NAMALWA (cell line): ENCODE data around the gene RFWD3.
A peak's percentile ranks its signal among the peaks of the same experiment; 100 is the strongest.
"Not testable (repeated sequence)": the region's sequence is repeated elsewhere in the genome, so short reads cannot be mapped to it uniquely, and the experiment has no call there.

Source experiments
- DNase-seq: peaks from one replicate; pipeline ENCODE4 v3.0.0-alpha.2; 2015; ENCODE audit warnings: low spot score

Gene RFWD3

DNA sequence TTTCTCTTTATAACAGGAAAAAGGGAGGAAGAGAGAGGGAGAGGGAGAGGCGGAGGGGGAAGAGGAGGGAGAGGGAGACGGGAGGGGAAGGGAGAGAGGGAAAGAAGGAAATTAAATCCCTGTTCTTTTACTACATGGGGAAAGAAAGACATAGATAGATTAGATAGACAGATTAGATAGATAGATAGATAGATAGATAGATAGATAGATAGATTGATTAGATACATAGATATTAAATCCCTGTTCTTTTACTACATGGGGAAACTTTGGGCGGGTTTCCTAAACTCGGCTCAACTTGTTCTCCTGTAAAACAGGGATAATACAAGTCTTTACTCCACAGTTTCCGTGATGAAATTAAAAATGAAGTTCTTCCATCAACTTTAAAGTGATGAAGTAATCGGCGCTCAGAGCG lies 661 bp downstream of the RFWD3 start:
- no peak for DNase-seq

DNA sequence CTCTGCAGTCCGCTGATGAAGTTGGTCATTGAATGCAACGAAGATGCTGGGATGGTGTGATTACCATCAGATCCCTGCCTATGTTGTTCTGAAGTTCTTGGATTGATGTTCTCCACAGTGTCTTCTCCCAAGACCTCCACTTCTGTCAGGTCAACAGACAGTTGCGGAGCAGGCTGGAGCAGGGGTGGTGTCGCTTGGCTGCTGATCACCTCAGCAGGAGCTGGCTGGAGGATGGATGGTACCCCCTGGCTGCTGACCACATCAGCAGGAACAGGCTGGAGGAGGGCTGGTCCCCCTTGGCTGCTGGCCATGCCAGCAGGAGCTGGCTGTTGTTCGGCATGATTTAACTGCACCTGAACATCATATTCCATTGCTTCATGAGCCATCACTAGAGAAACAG lies 5.6 kb downstream of the RFWD3 start:
- no peak for DNase-seq

DNA sequence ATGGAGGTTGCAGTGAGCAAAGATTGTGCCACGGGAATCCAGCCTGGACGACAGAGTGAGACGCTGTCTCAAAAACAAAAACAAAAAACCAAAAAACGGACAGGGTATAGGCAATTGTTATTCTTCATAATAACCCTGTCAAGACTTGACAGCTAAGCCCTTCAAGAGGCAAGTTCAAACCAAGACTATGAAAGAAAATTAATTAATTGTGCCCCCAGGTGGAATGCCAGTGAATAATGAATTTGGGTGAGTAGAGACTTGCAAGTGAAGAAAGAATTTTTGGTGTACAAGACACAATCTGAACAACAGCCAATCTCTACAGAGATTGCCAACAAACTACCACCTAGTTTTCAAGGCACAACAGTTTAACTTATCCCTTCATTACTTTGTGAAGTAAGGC lies 6.3 kb downstream of the RFWD3 start:
- DNase-seq: no peak

DNA sequence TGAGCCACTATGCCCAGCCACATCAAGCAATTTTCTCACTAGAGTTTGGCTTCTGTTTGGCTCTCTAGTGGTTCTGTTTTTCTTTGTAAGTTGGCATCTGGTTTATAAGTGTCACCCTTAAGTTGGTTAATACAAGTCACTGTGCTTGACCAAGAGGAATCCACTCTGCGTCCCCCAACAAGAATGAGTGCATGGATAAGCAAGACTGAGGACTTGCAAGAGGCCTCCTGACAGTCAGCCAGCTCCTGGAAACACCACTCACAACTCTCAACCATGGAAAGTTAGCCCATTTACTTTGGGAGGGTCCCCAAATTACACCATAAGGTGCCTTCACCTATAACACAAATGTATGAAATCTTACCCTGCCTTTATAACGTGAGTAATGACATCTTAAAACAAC lies 7.6 kb downstream of the RFWD3 start:
- no peak for DNase-seq

DNA sequence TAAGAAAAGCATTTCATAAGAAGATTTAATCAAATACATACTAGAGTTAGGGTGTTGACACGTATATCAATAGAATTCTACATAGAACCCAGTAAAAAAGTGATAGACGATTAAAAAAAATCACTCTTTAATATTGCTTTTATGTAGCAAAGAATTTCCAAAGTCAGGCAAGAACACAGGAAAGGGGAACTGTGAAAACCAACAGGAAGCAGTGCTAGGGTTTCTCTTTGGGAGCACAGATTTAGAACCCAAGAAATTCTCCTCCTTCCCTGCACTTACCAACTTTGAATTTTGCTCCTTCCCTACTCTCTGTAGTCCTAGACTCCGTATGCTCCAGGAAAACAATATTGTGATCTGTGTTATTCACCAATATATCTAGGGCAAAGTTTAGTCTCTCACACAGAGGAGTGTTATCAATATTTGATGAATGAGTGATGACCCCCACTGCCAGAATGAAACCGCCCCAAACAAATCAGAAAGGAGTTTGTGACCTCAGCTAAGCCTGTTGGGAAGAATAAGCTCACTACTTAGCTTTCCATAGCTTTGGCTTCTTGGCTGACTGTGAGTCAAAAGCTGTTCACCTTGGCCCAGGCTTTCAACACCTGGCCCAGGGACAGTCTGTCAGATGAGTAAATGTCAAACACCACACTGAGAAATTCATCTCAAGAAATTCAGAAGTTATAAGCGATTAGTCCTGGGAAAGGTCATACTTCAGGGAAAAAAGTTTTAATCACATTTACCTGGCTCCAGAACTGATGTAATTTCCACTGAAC lies 8.6 kb downstream of the RFWD3 start:
- DNase-seq: no peak

DNA sequence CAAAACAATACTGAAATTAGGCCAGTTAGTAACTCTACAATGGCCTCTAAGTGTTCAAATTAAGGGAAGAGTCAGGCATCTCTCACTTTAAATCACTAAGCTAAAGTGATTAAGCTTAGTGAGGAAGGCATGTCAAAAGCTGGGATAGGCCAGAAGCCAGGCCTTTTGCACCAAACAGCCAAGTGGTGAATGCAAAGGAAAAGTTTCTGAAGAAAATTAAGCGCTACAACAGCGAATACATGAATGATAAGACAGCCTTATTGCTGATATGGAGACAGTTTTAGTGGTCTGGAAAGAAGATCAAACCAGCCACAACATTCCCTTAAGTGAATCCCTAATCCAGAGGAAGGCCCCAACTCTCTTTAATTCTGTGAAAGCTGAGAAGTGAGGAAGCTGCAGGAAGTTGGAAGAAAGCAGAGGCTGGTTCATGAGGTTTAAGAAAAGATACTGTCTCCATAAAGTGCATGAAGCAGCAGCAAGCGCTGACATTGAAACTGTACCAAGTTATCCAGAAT lies 12.1 kb downstream of the RFWD3 start:
- DNase-seq: no peak

DNA sequence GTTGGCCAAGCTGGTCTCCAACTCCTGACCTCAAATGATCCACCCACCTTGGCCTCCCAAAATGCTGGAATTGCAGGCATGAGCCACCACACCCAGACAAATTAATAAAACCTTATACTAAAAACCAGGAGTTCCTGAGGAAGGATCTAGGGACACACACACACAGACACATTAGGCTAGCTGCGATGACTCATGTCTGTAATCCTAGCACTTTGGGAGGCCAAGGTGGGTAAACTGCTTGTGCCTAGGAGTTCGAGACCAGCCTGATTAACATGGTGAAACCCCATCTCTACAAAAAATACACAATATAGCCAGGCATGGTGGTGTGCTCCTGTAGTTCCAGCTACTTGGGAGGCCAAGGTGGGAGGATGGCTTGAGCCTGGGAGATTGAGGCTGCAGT lies 13.8 kb downstream of the RFWD3 start:
- not testable (repeated sequence) for DNase-seq

DNA sequence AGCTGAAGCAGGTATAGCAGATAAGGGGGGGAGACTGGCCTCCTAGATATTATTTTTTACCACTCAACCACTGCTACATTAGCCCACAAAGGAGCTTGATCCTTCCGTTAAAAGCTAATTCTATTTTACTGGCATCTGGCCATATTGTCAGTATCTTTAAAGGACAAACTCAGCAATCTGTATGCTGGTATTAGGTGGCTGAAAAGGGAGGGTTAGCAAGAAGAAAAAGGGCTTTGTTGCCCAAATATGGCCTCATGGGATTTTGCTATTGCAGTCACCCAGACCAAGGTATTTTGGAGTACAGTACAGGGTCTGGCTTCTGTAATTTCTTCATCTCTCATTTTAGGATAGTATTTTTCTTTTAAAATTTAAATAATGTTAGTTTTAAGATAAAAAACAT lies 14.4 kb downstream of the RFWD3 start:
- DNase-seq: no peak

DNA sequence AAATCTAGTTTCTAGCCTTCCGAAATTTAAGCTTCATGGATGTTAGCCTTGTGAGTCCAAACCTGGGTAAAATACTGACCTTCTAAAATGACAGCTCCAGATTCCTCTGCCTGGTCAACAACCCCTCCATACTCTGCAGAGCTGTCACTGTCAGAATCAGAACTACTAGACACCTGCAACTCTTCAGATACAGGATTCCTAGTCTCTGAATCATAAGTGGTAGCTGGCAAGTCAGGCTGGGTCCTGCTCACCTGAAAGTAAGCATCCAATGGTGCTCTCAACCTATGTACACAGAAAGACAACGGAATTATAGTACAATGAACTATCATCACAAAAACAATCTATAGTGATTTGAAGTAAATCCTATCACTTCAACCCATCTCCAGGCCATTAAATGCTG lies 14.8 kb downstream of the RFWD3 start:
- DNase-seq: no peak

DNA sequence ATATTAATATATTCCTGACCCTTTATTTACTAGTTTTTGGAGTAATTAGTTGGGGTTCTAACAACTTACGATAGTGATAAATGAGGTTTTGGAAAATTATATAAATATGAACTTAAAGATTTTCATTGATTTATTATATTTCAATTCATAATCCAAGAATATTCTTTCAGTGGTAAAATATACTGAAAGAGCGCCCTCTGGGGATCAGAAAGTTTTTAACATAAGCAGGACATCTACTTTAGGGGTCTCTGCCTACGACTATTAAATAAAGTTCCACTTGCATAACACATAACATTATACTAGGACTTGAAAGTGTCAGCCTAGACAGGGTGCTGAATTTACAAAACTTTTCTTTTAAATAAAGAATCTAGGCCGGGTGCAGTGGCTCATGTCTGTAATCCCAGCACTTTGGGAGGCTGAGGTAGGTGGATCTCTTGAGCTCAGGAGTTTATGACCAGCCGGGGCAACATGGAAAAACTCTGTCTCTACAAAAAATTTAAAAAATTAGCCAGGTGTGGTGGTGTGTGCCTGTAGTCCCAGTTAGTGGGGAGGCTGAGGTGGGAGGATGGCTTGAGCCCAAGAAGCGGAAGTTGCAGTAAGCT lies 15.6 kb downstream of the RFWD3 start:
- peak; percentile 58 for DNase-seq

DNA sequence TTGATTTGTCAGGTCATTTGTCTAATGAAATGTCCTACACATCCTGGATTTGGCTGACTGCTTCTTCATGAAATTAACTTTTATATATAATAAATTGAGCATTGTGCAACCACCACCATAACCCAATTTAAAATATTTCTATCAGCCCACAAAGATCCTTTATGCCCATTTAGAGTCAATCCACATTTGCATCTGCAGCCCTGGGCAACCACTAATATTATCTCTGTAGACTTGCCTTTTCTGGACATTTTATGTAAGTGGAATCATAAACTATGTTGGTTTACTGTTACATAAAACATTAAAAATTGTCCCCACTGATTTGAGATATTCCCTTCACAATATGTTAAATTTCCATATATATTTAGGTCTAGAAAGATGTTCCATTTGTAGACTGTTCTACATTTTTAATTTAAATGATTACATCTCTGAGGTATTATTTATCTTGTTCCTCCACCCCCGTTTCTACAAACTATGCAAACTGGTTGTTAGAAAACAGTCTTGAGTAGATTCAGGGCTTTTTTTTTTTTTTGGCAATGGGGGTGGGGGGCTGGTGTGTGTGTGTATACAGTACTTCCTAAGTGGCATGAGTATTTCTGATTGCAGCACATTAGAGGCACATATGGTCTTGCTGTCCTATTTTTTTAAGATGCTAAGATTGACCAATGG lies 16.7 kb downstream of the RFWD3 start:
- DNase-seq: no peak

DNA sequence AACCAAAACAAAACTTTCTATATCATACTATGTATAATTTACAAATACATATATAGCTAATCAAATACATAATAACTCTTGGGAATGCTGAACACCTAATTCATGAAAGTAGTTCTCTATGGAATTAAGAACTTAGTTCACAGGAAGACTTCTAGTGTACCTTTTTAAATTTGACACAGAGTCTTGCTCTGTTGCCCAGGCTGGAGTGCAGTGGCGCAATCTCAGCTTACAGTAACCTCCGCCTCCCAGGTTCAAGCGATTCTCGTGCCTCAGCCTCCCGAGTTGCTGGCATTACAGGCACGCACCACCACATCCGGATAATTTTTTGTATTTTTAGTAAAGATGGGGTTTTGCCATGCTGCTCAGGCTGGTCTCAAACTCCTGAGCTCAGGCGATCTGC lies 24.7 kb downstream of the RFWD3 start:
- no peak for DNase-seq

DNA sequence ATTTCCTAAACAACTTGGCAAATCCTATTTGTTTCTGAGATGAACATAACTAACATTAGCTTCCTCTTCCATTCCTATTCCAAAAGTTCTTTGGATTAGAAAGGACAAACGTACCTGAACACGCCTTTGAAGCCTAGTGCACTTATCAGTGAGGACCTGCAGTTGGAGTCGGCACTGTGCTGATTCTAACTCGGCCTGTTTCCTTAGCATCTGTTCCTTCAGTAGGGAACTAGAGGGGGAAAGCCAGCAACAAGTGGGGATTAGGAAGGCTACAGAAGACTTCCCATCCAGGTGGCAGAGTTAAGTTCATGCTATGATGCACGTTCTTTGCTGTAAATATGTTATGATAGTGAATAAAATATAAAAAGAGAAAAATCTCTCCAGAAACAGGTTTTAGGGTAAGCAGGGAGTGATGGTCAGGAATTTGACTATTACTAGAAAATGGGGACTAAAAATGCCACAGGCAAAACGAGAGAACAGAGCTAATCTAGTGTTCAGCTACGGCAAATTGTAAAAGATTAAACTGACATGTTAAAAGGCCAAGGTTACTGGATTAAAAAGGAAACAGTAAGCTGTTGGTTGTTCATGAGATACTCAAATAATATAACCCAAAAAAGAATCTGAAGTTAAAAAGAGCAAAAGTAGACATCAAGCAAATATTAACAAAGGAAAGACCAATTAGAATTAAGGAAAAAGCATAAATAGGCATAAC lies 28.8 kb downstream of the RFWD3 start:
- no peak for DNase-seq

DNA sequence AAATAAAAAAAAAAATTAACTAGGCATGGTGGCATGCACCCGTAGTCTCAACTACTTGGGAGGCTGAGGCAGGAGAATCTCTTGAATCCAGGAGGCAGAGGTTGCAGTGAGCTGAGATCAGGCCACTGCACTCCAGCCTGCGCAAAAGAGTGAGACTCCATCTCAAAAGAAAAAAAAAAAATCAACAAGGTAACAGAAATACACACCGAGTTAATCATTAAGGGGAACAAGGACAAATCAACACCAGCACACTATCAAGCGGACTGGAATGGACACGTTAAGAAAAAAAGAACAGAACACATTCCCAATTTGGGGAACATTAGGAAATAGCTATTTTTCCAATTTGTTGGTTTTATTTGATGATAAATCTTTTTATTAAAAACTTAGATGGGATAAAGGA lies 31.4 kb downstream of the RFWD3 start:
- DNase-seq: no peak

DNA sequence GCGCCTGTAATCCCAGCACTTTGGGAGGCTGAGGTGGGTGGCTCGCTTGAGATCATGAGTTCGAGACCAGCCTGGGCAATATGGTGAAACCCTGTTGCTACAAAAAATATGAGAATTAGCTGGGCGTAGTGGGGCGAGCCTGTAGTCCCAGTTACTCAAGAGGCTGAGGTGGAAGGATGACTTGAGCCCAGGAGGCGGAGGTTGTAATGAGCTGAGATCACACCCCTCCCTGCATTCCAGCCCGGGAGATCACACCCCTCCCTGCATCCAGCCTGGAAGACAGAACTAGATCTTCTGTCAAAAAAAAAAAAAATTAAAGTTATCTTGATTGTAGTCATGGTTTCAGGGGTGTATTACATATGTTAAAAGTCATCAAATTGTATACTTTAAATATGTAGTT lies 33.0 kb downstream of the RFWD3 start:
- DNase-seq: no peak

DNA sequence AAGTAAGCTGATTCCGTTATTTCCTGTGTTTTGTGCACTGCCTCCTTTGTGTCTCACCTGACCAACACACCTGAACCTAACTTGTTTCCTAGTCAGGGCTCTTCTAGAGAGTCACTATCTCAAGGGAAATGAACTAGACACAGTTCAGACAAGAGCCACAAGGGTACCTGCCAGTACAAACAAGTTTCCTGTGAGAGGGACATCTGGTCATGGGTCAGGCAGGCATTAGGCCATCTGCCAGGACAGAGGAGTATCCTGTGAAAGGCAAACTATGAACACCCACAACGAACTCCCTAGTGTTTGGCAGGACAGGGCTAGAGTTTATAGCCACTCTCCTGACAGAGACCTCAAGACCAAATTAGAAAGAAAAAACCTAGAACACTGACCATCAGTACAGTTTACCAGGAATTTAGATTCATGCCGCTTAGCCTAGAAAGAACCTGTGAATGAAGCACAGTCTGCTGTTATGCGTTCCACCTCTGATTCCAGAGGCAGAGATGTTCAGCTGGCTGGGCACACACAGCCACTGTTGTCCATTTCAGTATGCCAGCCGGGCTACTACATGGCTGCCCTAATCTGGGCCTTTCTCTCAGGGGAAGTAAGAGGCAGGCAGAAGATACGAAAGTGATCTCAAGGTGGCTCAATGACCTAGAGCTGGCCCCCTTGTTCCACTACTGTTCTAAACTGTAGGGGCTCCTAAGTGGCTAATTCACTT lies 39.0 kb downstream of the RFWD3 start:
- no peak for DNase-seq

DNA sequence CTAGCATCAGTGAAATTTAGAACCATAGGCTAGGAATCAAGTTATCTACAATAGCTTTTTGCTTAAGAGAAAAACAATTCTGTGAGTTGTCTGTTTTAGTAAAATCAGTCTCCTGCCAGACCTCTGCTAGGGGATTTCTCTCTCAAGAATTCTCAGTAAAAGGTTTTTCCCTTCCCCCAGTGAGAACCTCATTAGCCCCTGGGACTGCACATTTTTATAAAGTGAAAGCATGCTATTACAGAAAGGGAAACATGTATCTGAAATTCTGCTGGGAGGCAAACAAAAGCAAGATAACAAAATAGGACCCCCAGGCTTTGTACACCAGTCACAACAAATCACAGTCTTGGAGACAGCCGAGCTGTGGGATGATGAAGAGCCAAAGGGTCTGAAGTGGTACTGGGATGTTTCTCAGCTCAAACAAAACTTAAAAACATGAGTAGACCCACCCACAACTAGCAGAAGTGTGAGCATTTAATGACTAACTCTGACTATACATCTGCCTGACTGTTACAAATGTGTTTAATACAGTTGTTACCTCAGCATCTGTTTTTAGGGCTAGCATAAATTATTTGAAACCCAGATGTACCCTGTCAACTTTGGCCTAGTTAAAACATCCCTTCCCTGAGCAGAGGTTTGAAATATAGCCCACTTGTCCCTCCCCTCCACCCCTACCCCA lies 39.8 kb downstream of the RFWD3 start:
- DNase-seq: no peak

DNA sequence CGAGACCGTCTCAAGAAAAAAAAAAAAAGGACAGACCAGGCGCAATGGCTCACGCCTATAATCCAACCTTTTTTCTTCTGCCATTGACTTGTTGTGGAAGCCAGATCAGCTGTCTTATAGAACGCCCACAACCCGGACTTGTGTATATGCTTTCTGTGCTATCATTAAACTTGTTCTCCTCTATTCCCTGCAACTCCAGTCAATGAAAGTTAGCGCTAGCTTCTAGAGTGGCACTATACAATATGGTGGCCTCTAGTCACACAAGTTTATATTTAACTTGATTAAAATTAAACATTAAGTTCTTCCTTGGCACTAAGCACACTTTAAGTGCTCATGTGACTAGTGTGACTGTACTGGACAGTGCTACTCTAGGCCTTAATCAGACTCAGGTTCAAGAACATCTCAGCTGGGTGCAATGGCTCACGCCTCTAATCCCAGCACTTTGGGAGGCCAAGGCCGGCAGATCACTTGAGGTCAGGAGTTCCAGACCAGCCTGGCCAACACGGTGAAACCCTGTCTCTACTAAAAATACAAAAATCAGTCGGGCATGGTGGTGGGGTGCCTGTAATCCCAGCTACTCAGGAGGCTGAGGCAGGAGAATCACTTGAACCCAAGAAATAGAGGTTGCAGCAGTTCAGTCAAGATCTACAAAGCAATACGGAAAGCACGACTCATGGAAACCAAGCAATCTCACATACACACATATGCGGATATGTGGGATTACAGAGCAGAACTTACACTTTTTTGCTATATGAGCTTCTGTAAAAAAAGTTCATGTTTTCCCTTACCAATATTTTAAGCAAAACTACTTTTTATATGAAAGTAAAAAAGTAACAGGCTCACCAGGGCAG lies 41.0 kb downstream of the RFWD3 start:
- no peak for DNase-seq

DNA sequence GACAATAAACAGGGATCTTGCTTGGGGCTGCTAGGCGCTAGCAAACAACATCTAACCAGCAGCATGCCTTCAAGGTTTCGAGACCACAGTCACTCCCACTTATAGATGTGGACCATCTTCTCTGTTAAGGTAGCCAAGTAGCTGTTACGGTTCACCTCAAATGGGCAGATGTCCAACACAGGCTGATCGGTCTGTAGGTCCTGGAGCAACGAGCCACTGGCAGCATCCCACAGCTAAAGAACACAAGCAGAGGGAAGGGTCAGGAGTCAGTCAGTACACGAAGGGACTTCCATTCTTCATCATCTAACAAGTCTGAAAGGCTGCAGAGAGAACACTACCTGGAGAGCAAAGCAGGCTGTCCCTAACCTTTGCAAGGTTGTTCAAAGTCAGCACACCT lies 42.8 kb downstream of the RFWD3 start:
- no peak for DNase-seq

DNA sequence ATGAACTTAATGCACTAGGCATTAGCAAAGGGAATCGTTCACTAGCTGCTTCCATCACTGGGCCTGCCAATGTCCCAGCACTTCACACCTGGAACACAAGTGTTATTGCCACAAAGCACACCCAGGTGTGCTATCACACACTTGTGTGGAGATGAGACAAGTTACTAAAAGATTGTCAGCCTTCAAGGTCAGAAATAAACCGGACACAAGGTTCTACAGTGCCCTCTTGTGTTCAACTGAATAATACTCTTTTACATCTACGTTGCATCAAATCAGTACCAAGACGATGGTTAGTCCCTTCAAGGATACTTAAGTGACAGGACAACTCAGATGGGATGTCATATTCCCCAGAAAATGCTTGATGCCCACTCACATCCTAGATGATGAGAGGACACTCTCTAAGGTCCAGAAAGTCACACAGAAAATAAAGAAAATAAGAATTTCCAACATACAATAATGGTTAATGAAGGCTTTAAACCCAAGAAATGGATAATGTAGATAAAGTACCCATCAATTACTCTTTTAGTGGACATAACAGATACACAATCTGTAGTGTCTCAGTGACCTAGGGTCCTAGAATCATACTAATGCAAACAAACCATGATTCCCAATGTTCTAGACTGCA lies 43.4 kb downstream of the RFWD3 start:
- peak; percentile 80 for DNase-seq
